ENCODE results near the gene SEMA3F.

SEMA3F gene

DNA sequence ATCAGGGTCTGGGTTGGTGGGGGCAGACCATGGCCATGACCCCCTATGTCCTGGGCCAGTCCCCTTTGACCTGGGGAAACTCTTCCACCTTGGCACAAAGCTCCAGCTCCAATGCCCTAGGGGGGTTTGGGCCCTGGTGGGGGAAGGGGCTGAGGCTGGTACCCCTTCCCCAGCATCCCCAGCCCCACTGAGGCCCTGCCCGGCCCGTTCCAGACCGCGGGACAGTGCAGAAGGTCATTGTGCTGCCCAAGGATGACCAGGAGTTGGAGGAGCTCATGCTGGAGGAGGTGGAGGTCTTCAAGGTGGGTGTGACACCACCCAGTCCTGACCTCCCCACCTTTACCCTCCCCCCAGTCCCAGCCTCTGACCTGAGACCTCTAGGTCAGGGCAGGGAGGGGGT lies 30.1 kb downstream of the SEMA3F start:
- H3K9ac ChIP-seq: no peak overlapping the region
- H3K27ac ChIP-seq: no peak overlapping the region
- TF ChIP-seq, protein P1, sequence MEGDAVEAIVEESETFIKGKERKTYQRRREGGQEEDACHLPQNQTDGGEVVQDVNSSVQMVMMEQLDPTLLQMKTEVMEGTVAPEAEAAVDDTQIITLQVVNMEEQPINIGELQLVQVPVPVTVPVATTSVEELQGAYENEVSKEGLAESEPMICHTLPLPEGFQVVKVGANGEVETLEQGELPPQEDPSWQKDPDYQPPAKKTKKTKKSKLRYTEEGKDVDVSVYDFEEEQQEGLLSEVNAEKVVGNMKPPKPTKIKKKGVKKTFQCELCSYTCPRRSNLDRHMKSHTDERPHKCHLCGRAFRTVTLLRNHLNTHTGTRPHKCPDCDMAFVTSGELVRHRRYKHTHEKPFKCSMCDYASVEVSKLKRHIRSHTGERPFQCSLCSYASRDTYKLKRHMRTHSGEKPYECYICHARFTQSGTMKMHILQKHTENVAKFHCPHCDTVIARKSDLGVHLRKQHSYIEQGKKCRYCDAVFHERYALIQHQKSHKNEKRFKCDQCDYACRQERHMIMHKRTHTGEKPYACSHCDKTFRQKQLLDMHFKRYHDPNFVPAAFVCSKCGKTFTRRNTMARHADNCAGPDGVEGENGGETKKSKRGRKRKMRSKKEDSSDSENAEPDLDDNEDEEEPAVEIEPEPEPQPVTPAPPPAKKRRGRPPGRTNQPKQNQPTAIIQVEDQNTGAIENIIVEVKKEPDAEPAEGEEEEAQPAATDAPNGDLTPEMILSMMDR (conservative IDR thresholded peaks at IDR 0.05; ENCODE audit: low read depth, low read length): no peak
- H3K27me3 ChIP-seq (ENCODE audit: insufficient read depth, low read depth): peaks cover 11% of the 10 kb centered on the region; the same call in 1 of the 2 replicates
- no peaks in the 10 kb centered on the region for H3K79me2 ChIP-seq (ENCODE audit: insufficient read depth, low read depth)
- no peak overlapping the region for H2AFZ ChIP-seq (ENCODE audit: low read depth)
- H3K4me3 ChIP-seq (IDR thresholded peaks at IDR 0.05; ENCODE audit: insufficient read depth, low read depth, low read length): no peak overlapping the region
- no peak overlapping the region for H3K4me2 ChIP-seq
- H4K20me1 ChIP-seq (ENCODE audit: insufficient read depth): no peaks in the 10 kb centered on the region
- H3K4me1 ChIP-seq (ENCODE audit: low read depth, poor library complexity, severe bottlenecking): no peaks in the 10 kb centered on the region
- H3K36me3 ChIP-seq (ENCODE audit: insufficient read depth): no peaks in the 10 kb centered on the region

DNA sequence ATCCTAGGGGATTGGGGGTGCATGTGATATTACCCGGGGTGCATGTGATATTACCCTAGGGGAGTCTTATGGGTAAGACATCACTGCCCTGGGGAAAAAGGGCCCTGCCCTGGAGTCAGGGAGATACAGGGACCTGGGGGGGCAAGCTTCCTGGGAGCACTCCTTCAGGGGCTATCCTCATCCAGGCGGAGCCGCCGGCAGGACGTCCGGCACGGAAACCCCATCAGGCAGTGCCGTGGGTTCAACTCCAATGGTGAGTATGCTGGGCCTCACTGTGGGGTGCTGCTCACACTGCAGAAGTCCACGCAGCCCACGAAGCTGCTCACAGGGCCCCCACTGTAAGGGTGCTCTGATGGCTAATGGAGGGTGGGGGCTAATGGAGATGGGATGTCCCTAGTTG lies 31.0 kb downstream of the SEMA3F start:
- TF ChIP-seq, protein P1 (conservative IDR thresholded peaks at IDR 0.05; ENCODE audit: low read depth, low read length): no peak
- Histone ChIP-seq H3K79me2 (ENCODE audit: insufficient read depth, low read depth) (no peaks in the 10 kb centered on the region), H3K36me3 (ENCODE audit: insufficient read depth) (no peaks in the 10 kb centered on the region), H2AFZ (ENCODE audit: low read depth) (no peak overlapping the region), H3K9ac (no peak overlapping the region), H3K4me3 (IDR thresholded peaks at IDR 0.05; ENCODE audit: insufficient read depth, low read depth, low read length) (no peak overlapping the region), H3K27me3 (ENCODE audit: insufficient read depth, low read depth) (peaks cover 11% of the 10 kb centered on the region; the same call in 1 of the 2 replicates), H3K27ac (no peak overlapping the region), H3K4me2 (no peak overlapping the region), H4K20me1 (ENCODE audit: insufficient read depth) (no peaks in the 10 kb centered on the region), H3K4me1 (ENCODE audit: low read depth, poor library complexity, severe bottlenecking) (no peaks in the 10 kb centered on the region)

DNA sequence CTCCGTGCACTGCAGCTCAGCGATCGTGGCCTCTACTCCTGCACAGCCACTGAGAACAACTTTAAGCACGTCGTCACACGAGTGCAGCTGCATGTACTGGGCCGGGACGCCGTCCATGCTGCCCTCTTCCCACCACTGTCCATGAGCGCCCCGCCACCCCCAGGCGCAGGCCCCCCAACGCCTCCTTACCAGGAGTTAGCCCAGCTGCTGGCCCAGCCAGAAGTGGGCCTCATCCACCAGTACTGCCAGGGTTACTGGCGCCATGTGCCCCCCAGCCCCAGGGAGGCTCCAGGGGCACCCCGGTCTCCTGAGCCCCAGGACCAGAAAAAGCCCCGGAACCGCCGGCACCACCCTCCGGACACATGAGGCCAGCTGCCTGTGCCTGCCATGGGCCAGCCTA lies 32.6 kb downstream of the SEMA3F start:
- Histone ChIP-seq H3K27ac (no peak overlapping the region), H3K9ac (no peak overlapping the region), H3K4me2 (no peak overlapping the region), H2AFZ (ENCODE audit: low read depth) (no peak overlapping the region), H3K36me3 (ENCODE audit: insufficient read depth) (no peaks in the 10 kb centered on the region), H3K4me1 (ENCODE audit: low read depth, poor library complexity, severe bottlenecking) (no peaks in the 10 kb centered on the region), H3K79me2 (ENCODE audit: insufficient read depth, low read depth) (no peaks in the 10 kb centered on the region), H3K27me3 (ENCODE audit: insufficient read depth, low read depth) (peaks cover 8% of the 10 kb centered on the region; the same call in 1 of the 2 replicates), H4K20me1 (ENCODE audit: insufficient read depth) (no peaks in the 10 kb centered on the region), H3K4me3 (IDR thresholded peaks at IDR 0.05; ENCODE audit: insufficient read depth, low read depth, low read length) (no peak overlapping the region)
- TF ChIP-seq, protein P1 (conservative IDR thresholded peaks at IDR 0.05; ENCODE audit: low read depth, low read length): no peak

DNA sequence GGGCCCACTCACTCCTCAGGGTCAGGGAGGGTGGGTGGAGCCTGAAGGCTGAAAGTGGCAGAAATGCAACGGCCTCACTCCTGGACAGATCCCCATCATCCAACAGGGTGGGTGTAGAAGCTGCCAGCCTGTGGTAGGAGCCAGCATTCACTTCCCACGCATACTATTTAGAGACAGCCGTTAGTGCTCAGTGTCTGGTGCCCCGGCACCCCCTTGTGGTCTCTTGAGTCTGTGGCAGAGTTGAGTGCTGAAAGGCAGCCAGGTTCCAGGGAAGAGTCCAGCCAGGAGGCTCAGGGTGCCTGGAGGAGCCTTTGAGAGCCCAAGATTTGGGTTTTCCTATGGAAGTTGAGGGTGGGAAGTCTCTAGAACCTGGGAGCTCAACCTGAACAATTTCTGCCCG lies 34.1 kb downstream of the SEMA3F start:
- H3K4me3 ChIP-seq (IDR thresholded peaks at IDR 0.05; ENCODE audit: insufficient read depth, low read depth, low read length): no peak overlapping the region
- H3K4me2 ChIP-seq: no peak overlapping the region
- no peaks in the 10 kb centered on the region for H3K36me3 ChIP-seq (ENCODE audit: insufficient read depth)
- TF ChIP-seq, protein P1 (conservative IDR thresholded peaks at IDR 0.05; ENCODE audit: low read depth, low read length): peak; percentile 48
- no peaks in the 10 kb centered on the region for H3K4me1 ChIP-seq (ENCODE audit: low read depth, poor library complexity, severe bottlenecking)
- H3K27me3 ChIP-seq (ENCODE audit: insufficient read depth, low read depth): peaks cover 5% of the 10 kb centered on the region; the same call in 1 of the 2 replicates
- no peaks in the 10 kb centered on the region for H4K20me1 ChIP-seq (ENCODE audit: insufficient read depth)
- H3K9ac ChIP-seq: no peak overlapping the region
- H2AFZ ChIP-seq (ENCODE audit: low read depth): no peak overlapping the region
- no peaks in the 10 kb centered on the region for H3K79me2 ChIP-seq (ENCODE audit: insufficient read depth, low read depth)
- no peak overlapping the region for H3K27ac ChIP-seq

Data from KMS-11 (cell line).